Caco-2 (cell line): Measurements from ENCODE around the gene SLC25A40. TPM values are rescaled to one million over a fixed set of nuclear protein-coding genes. Genes with fewer than 3 reads are reported as not detected.

Experiments used
- BruUV-seq: library from RNA; stranded (reverse); fragments of 400-500 nt; replicated peaks from 2 replicates; lab custom pipeline; 2021; lab: Mats Ljungman, UMichigan
- CTCF ChIA-PET: fragments of 300-600 bp; sonication (Branson Sonifier 250); formaldehyde crosslinking; loops from one replicate; lab custom pipeline; 2022; ENCODE audit warnings: antibody characterized with exemption; lab: Charles Lee
- POLR2A ChIA-PET: fragments of 300-600 bp; sonication (Branson Sonifier 250); formaldehyde crosslinking; loops from one replicate; lab custom pipeline; 2022; ENCODE audit warnings: antibody characterized with exemption; lab: Charles Lee
- DNase-seq, 2 experiments: peaks; one replicate each; pipeline versions ENCODE4 v3.0.0 to v3.0.0-alpha.2; 2020 to 2022
- H3K27me3 ChIP-seq: replicated peaks from 2 replicates; pipeline ENCODE4 v1.6.0; 2011; ENCODE audit warnings: low read length; ENCODE audit not compliant: control insufficient read depth, insufficient read depth
- H3K36me3 ChIP-seq: 2 replicates; pipeline ENCODE4 v1.5.1; 2011; ENCODE audit warnings: low read length; ENCODE audit not compliant: control insufficient read depth, insufficient read depth
- H3K4me1 ChIP-seq: fragments of 250-450 bp; sonication (Bioruptor Pico); 2 replicates; pipeline ENCODE4 v1.5.1; 2020; ENCODE audit warnings: mild to moderate bottlenecking
- H3K4me3 ChIP-seq: 2 replicates; pipeline ENCODE4 v1.5.1; 2011; ENCODE audit warnings: low read depth, mild to moderate bottlenecking, control low read depth, low read length
- H3K9me3 ChIP-seq: fragments of 250-450 bp; sonication (Bioruptor Pico); 2 replicates; pipeline ENCODE4 v1.5.1; 2020; ENCODE audit warnings: mild to moderate bottlenecking, moderate library complexity
- H3K27ac Mint-ChIP-seq: one replicate; pipeline ENCODE4 v1.8.0; 2022; ENCODE audit warnings: mixed read lengths; ENCODE audit not compliant: unreplicated experiment
- H3K27me3 Mint-ChIP-seq: one replicate; pipeline ENCODE4 v1.8.0; 2022; ENCODE audit warnings: mixed read lengths; ENCODE audit not compliant: insufficient read depth, unreplicated experiment
- H3K36me3 Mint-ChIP-seq: one replicate; pipeline ENCODE4 v1.8.0; 2022; ENCODE audit warnings: mild to moderate bottlenecking, mixed read lengths; ENCODE audit not compliant: insufficient read depth, unreplicated experiment
- H3K4me1 Mint-ChIP-seq: one replicate; pipeline ENCODE4 v1.8.0; 2022; ENCODE audit warnings: low read depth, mixed read lengths; ENCODE audit not compliant: unreplicated experiment
- H3K4me3 Mint-ChIP-seq: one replicate; pipeline ENCODE4 v1.8.0; 2022; ENCODE audit warnings: mild to moderate bottlenecking, moderate library complexity, mixed read lengths; ENCODE audit not compliant: unreplicated experiment
- H3K9me3 Mint-ChIP-seq: one replicate; pipeline ENCODE4 v1.8.0; 2022; ENCODE audit warnings: mixed read lengths; ENCODE audit not compliant: unreplicated experiment
- intact Hi-C: fragments of 100-400 bp; cut with micrococcal nuclease; formaldehyde crosslinking; loops from one replicate; pipeline ENCODE4 v1.10.0; 2022; ENCODE audit not compliant: unreplicated experiment
- total RNA-seq: library from RNA; stranded (reverse); gene quantifications from 2 replicates; pipeline ENCODE4 v1.2.3, GENCODE V29; 2022
- TF ChIP-seq, protein P1 (sequence below), 2 experiments: fragments of 200-600 bp in 1 of 2; IDR thresholded peaks; 1 replicate in 1 of 2; 2 replicates in 1 of 2; pipeline versions ENCODE4 v1.5.1 to v1.8.0; 2011 to 2022; ENCODE audit warnings: antibody characterized with exemption in 1 of 2, control low read depth in 1 of 2, inconsistent platforms in 1 of 2, low read depth in 1 of 2, low read length in 1 of 2, mild to moderate bottlenecking in 1 of 2, moderate library complexity in 1 of 2; ENCODE audit not compliant: insufficient read depth in 1 of 2, severe bottlenecking in 1 of 2, unreplicated experiment in 1 of 2

The SLC25A40 gene
- total RNA-seq, 1 experiment from 2014 or later = 21.1 TPM

DNA sequence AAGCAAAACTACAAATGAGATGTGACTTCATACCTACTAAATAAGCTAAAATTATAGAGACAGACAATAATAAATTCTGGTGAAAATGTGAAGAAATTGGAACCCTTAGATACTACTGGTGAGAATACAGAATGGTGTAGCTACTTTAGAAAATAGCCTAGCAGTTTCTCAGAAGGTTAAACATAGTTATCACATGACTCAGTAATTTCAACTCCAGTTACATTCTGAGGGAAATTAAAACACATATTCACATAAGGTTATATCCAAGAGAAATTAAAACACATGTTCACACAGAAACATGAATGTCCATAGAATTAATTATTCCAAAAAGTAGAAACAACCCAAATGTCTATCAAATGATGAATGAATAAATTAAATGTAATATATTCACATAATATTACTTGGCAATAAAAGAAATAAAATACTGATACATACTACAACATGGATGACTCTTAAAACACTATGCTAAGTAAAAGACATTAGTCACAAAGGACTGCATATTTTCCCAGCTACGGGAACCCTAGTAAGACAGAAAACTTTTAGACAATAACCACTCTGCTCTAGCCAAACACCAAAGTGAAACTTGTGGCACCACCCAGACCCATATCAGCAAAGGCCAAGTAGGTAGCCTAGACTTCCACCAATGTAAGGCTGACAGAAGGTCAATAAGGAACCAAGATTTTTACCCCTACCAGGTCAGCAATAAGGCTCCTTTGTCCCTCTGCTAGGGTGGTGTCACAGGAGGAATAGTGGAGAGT lies 25.1 kb downstream of the SLC25A40 start:
- BruUV-seq = no TSS peak
- no peaks in the 10 kb centered on the region for H3K9me3 ChIP-seq

DNA sequence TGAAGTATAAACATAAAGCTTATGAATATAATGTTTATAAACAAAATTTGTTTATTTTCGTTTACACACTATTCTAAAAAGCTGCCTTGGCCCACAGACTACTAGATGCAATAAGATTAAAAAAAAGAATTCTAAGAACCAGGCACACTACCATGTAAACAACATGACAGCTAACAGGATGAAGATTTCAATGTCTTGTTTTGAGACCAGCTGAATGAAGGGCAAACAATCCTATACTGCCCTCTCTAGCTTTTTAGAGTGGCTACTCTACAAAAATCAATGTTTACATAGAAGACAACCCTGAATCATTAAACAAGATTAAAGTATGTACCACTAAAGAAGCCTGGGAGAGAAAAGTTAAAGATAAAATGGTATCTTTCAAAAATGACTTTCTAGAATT lies 38.6 kb downstream of the SLC25A40 start:
- H3K27ac Mint-ChIP-seq = no peak overlapping the region
- intact Hi-C loops = no loop called here
- ChIA-PET POLR2A (no interaction called here), CTCF (no interaction called here)
- DNase-seq = no peak
- no peak overlapping the region for H3K4me3 Mint-ChIP-seq
- BruUV-seq = no TSS peak
- H3K4me1 ChIP-seq = no peaks in the 10 kb centered on the region
- no peaks in the 10 kb centered on the region for H3K36me3 ChIP-seq
- TF ChIP-seq, protein P1, sequence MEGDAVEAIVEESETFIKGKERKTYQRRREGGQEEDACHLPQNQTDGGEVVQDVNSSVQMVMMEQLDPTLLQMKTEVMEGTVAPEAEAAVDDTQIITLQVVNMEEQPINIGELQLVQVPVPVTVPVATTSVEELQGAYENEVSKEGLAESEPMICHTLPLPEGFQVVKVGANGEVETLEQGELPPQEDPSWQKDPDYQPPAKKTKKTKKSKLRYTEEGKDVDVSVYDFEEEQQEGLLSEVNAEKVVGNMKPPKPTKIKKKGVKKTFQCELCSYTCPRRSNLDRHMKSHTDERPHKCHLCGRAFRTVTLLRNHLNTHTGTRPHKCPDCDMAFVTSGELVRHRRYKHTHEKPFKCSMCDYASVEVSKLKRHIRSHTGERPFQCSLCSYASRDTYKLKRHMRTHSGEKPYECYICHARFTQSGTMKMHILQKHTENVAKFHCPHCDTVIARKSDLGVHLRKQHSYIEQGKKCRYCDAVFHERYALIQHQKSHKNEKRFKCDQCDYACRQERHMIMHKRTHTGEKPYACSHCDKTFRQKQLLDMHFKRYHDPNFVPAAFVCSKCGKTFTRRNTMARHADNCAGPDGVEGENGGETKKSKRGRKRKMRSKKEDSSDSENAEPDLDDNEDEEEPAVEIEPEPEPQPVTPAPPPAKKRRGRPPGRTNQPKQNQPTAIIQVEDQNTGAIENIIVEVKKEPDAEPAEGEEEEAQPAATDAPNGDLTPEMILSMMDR (IDR thresholded peaks at IDR 0.05; ENCODE audit: insufficient read depth in 1 of 2, low read depth in 1 of 2, low read length in 1 of 2, severe bottlenecking in 1 of 2, unreplicated experiment in 1 of 2) = no peak
- no peak overlapping the region for H3K4me3 ChIP-seq
- no peaks in the 10 kb centered on the region for H3K27me3 ChIP-seq
- H3K4me1 Mint-ChIP-seq = no peaks in the 10 kb centered on the region
- H3K9me3 ChIP-seq = no peaks in the 10 kb centered on the region
- H3K36me3 Mint-ChIP-seq = no peaks in the 10 kb centered on the region
- H3K27me3 Mint-ChIP-seq = no peaks in the 10 kb centered on the region
- no peaks in the 10 kb centered on the region for H3K9me3 Mint-ChIP-seq

More for the DNA sequence above, 25.1 kb downstream of the SLC25A40 start:
- Mint-ChIP-seq H3K36me3 (peaks cover 6% of the 10 kb centered on the region), H3K4me1 (no peaks in the 10 kb centered on the region), H3K27me3 (no peaks in the 10 kb centered on the region), H3K27ac (no peak overlapping the region), H3K4me3 (no peak overlapping the region), H3K9me3 (no peaks in the 10 kb centered on the region)
- intact Hi-C loops = no loop called here
- ChIA-PET POLR2A (no interaction called here), CTCF (no interaction called here)
- Histone ChIP-seq H3K4me3 (no peak overlapping the region), H3K27me3 (no peaks in the 10 kb centered on the region), H3K4me1 (peaks cover 6% of the 10 kb centered on the region; the same call in 1 of the 2 replicates), H3K36me3 (no peaks in the 10 kb centered on the region)
- TF ChIP-seq, protein P1 (IDR thresholded peaks at IDR 0.05; ENCODE audit: insufficient read depth in 1 of 2, low read depth in 1 of 2, low read length in 1 of 2, severe bottlenecking in 1 of 2, unreplicated experiment in 1 of 2) = no peak
- no peak for DNase-seq

DNA sequence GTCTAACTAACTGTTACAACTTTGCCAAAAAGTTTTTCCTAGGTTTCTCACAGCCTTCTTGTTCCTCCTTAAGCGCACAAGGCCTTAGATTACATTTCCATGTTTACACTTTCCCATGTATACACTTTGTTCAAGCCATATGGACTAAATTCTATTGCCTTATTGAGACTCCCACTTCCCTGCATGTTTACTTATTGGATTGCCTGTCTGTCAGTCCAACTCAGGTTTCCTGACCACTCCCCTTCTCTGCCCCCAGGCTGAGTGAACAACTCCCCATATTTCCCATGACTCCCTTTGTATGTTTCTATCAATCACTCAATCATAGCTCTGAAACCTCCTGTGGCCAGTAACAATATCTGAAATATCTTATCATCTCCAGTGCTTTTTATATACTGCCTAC lies 43.0 kb downstream of the SLC25A40 start:
- Histone ChIP-seq H3K4me1 (no peaks in the 10 kb centered on the region), H3K27me3 (no peaks in the 10 kb centered on the region), H3K36me3 (no peaks in the 10 kb centered on the region), H3K4me3 (no peak overlapping the region), H3K9me3 (no peaks in the 10 kb centered on the region)
- ChIA-PET POLR2A (no interaction called here), CTCF (no interaction called here)
- Mint-ChIP-seq H3K27ac (no peak overlapping the region), H3K9me3 (no peaks in the 10 kb centered on the region), H3K4me1 (no peaks in the 10 kb centered on the region), H3K27me3 (no peaks in the 10 kb centered on the region), H3K4me3 (no peak overlapping the region), H3K36me3 (no peaks in the 10 kb centered on the region)
- BruUV-seq = no TSS peak
- TF ChIP-seq, protein P1 (IDR thresholded peaks at IDR 0.05; ENCODE audit: insufficient read depth in 1 of 2, low read depth in 1 of 2, low read length in 1 of 2, severe bottlenecking in 1 of 2, unreplicated experiment in 1 of 2) = no peak
- no peak for DNase-seq
- intact Hi-C loops = no loop called here
